Calu3 (cell line): ENCODE results near the gene EXD3. TPM values are rescaled to one million over a fixed set of nuclear protein-coding genes. Genes with fewer than 3 reads are reported as not detected.

ENCODE experiments used
- BruUV-seq: library from RNA; stranded (reverse); fragments of 400-500 nt; replicated peaks from 2 replicates; lab custom pipeline; 2021; lab: Mats Ljungman, UMichigan
- CTCF ChIA-PET: fragments of 300-600 bp; sonication (Branson Sonifier 250); formaldehyde crosslinking; loops from one replicate; lab custom pipeline; 2022; ENCODE audit warnings: antibody characterized with exemption; lab: Charles Lee
- DNase-seq: peaks from one replicate; pipeline ENCODE4 v3.0.0; 2022
- H3K27ac Mint-ChIP-seq: one replicate; pipeline ENCODE4 v1.8.0; 2022; ENCODE audit warnings: mixed read lengths; ENCODE audit not compliant: unreplicated experiment
- H3K27me3 Mint-ChIP-seq: one replicate; pipeline ENCODE4 v1.8.0; 2022; ENCODE audit warnings: mixed read lengths; ENCODE audit not compliant: unreplicated experiment
- H3K36me3 Mint-ChIP-seq: one replicate; pipeline ENCODE4 v1.8.0; 2022; ENCODE audit warnings: mild to moderate bottlenecking, moderate library complexity, mixed read lengths; ENCODE audit not compliant: insufficient read depth, unreplicated experiment
- H3K4me1 Mint-ChIP-seq: one replicate; pipeline ENCODE4 v1.8.0; 2022; ENCODE audit warnings: mild to moderate bottlenecking, low read depth, mixed read lengths; ENCODE audit not compliant: unreplicated experiment
- H3K4me3 Mint-ChIP-seq: one replicate; pipeline ENCODE4 v1.8.0; 2022; ENCODE audit warnings: mild to moderate bottlenecking, low read depth, moderate library complexity, mixed read lengths; ENCODE audit not compliant: unreplicated experiment
- H3K9me3 Mint-ChIP-seq: one replicate; pipeline ENCODE4 v1.8.0; 2022; ENCODE audit warnings: low read depth, mixed read lengths; ENCODE audit not compliant: unreplicated experiment
- intact Hi-C: fragments of 100-400 bp; cut with micrococcal nuclease; formaldehyde crosslinking; loops from one replicate; pipeline ENCODE4 v1.10.0; 2022; ENCODE audit not compliant: unreplicated experiment
- total RNA-seq: library from RNA; stranded (reverse); gene quantifications from 2 replicates; pipeline ENCODE4 v1.2.3, GENCODE V29; 2022
- TF ChIP-seq, protein P1 (sequence below): fragments of 200-600 bp; IDR thresholded peaks from one replicate; pipeline ENCODE4 v1.8.0; 2022; ENCODE audit warnings: antibody characterized with exemption; ENCODE audit not compliant: unreplicated experiment

The EXD3 gene
- total RNA-seq, 1 experiment from 2014 or later = 13.2 TPM

GRCh38 chr9:137325124-137325523, 97.8 kb downstream of the EXD3 start:
- H3K4me3 Mint-ChIP-seq = no peak overlapping the region
- H3K27ac Mint-ChIP-seq = no peak overlapping the region
- intact Hi-C loops = no loop called here
- TF ChIP-seq, protein P1, sequence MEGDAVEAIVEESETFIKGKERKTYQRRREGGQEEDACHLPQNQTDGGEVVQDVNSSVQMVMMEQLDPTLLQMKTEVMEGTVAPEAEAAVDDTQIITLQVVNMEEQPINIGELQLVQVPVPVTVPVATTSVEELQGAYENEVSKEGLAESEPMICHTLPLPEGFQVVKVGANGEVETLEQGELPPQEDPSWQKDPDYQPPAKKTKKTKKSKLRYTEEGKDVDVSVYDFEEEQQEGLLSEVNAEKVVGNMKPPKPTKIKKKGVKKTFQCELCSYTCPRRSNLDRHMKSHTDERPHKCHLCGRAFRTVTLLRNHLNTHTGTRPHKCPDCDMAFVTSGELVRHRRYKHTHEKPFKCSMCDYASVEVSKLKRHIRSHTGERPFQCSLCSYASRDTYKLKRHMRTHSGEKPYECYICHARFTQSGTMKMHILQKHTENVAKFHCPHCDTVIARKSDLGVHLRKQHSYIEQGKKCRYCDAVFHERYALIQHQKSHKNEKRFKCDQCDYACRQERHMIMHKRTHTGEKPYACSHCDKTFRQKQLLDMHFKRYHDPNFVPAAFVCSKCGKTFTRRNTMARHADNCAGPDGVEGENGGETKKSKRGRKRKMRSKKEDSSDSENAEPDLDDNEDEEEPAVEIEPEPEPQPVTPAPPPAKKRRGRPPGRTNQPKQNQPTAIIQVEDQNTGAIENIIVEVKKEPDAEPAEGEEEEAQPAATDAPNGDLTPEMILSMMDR = no peak
- no TSS peak for BruUV-seq
- CTCF ChIA-PET = no interaction called here
- H3K4me1 Mint-ChIP-seq = no peaks in the 10 kb centered on the region
- H3K27me3 Mint-ChIP-seq = no peaks in the 10 kb centered on the region
- DNase-seq = no peak
- H3K36me3 Mint-ChIP-seq = peaks cover 4% of the 10 kb centered on the region
- H3K9me3 Mint-ChIP-seq = peaks cover 1% of the 10 kb centered on the region

DNA sequence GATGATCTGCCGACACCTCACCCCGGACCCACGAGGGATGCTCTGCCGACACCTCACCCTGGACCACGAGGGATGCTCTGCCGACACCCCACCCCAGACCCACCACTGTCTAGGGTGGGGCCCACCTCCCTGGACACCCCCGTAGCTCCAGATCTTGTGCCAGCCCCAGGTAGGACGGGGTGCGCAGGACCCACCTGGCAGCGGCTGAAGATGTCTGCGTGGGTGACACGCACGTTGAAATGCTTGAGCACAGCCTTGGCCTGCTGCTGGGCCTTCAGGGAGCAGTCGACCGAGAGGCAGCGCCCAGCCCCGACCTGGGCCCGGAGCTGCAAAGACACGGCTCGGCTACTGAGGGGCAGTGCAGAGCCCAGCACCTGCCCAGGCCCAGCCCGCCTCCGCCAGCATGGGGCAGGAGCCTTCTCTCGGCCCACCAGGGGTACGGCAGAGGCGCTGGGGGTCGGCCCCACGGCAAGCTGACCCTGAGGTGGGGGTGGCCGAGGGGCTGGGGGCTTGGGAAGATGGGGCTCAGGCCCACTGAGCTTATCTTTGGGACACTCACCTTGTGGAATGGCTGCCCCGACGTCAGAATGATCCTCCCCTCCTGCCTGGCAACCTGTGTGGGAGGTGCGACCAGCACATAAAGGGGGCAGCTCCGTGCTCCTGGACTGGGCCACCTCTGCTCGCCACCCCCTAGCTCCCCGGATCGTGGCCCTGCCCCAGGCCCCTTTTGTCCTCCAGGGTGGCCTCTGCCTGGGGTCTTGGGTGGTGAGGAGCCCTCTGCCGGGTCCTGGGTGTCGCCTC, 99.2 kb downstream of the EXD3 start:
- CTCF ChIA-PET = no interaction called here
- no TSS peak for BruUV-seq

GRCh38 chr9:137321726-137322361, 101.1 kb downstream of the EXD3 start:
- no peaks in the 10 kb centered on the region for H3K27me3 Mint-ChIP-seq
- no peak for DNase-seq
- H3K9me3 Mint-ChIP-seq = no peaks in the 10 kb centered on the region
- TF ChIP-seq, protein P1 = no peak
- no TSS peak for BruUV-seq
- CTCF ChIA-PET = interaction anchor here (0.6 kb wide), 1 partner anchor 69 kb away, joined by 3 read pairs; no protein-coding TSS in a partner anchor
- no peak overlapping the region for H3K27ac Mint-ChIP-seq
- intact Hi-C loops = no loop called here
- H3K4me3 Mint-ChIP-seq = no peak overlapping the region
- no peaks in the 10 kb centered on the region for H3K4me1 Mint-ChIP-seq
- H3K36me3 Mint-ChIP-seq = peaks cover 4% of the 10 kb centered on the region

More for the DNA sequence above, 99.2 kb downstream of the EXD3 start:
- no peak overlapping the region for H3K4me3 Mint-ChIP-seq
- peaks cover 2% of the 10 kb centered on the region for H3K36me3 Mint-ChIP-seq
- no peak for DNase-seq
- H3K27me3 Mint-ChIP-seq = no peaks in the 10 kb centered on the region
- intact Hi-C loops = no loop called here
- H3K4me1 Mint-ChIP-seq = no peaks in the 10 kb centered on the region
- no peak overlapping the region for H3K27ac Mint-ChIP-seq
- H3K9me3 Mint-ChIP-seq = no peaks in the 10 kb centered on the region
- TF ChIP-seq, protein P1 = no peak

GRCh38 chr9:137320555-137321384, 102.2 kb downstream of the EXD3 start:
- CTCF ChIA-PET = interaction anchor here (0.6 kb wide), 1 partner anchor 70 kb away, joined by 3 read pairs; no protein-coding TSS in a partner anchor
- intact Hi-C loops = no loop called here
- TF ChIP-seq, protein P1 = no peak
- H3K27me3 Mint-ChIP-seq = no peaks in the 10 kb centered on the region
- H3K9me3 Mint-ChIP-seq = no peaks in the 10 kb centered on the region
- peaks cover 4% of the 10 kb centered on the region for H3K36me3 Mint-ChIP-seq
- BruUV-seq = no TSS peak
- no peaks in the 10 kb centered on the region for H3K4me1 Mint-ChIP-seq
- no peak overlapping the region for H3K4me3 Mint-ChIP-seq
- DNase-seq = no peak
- H3K27ac Mint-ChIP-seq = no peak overlapping the region
